HepG2 (cell line): ENCODE measurements around the gene SLC26A4. TPM values are rescaled to one million over a fixed set of nuclear protein-coding genes. Genes with fewer than 3 reads are reported as not detected.

Experiments
- CBFB ChIP-seq: sonication (generic); formaldehyde crosslinking; IDR thresholded peaks from 2 replicates; pipeline ENCODE4 v1.4.0; 2020; ENCODE audit warnings: missing genetic modification reagents
- CC2D1A ChIP-seq: sonication (generic); formaldehyde crosslinking; IDR thresholded peaks from 2 replicates; pipeline ENCODE4 v1.8.1; 2023; ENCODE audit warnings: mild to moderate bottlenecking, missing genetic modification reagents
- CCAR2 ChIP-seq: fragments of 200-400 bp; formaldehyde crosslinking; optimal IDR thresholded peaks from 2 replicates; pipeline ENCODE3; 2018; ENCODE audit warnings: low read depth, mild to moderate bottlenecking, low read length, moderate library complexity
- FOXP1 ChIP-seq, 2 experiments: fragments of 450-650 bp in 1 of 2; IDR thresholded peaks; 2 replicates each; pipeline ENCODE4 v1.6.1; 2017 to 2018; ENCODE audit warnings: antibody characterized with exemption in 1 of 2
- KAT7 ChIP-seq: IDR thresholded peaks from 2 replicates; pipeline ENCODE4 v1.6.1; 2018; ENCODE audit warnings: borderline replicate concordance, missing compliant biosample characterization
- NPAS2 ChIP-seq: sonication (generic); formaldehyde crosslinking; IDR thresholded peaks from 2 replicates; pipeline ENCODE4 v1.8.0; 2022; ENCODE audit warnings: mild to moderate bottlenecking, missing genetic modification reagents, borderline replicate concordance
- POGZ ChIP-seq: sonication (generic); formaldehyde crosslinking; IDR thresholded peaks from 2 replicates; pipeline ENCODE4 v1.4.0; 2020; ENCODE audit warnings: mild to moderate bottlenecking, missing genetic modification reagents
- TIGD3 ChIP-seq: sonication (generic); formaldehyde crosslinking; IDR thresholded peaks from 2 replicates; pipeline ENCODE4 v1.5.1; 2020; ENCODE audit warnings: mild to moderate bottlenecking, missing genetic modification reagents, borderline replicate concordance
- ZNF280D ChIP-seq: sonication (generic); formaldehyde crosslinking; IDR thresholded peaks from 2 replicates; pipeline ENCODE4 v1.5.1; 2020; ENCODE audit warnings: mild to moderate bottlenecking, missing genetic modification reagents
- ZNF510 ChIP-seq: sonication (generic); formaldehyde crosslinking; IDR thresholded peaks from 2 replicates; pipeline ENCODE4 v1.4.0; 2020; ENCODE audit warnings: low read depth, mild to moderate bottlenecking, missing genetic modification reagents
- polyA plus RNA-seq, 8 experiments: library from polyadenylated mRNA; depleted of rRNA in 3 of 8; stranded (reverse) in 7 of 8; unstranded in 1 of 8; fragments of >200 nt; fragmentation: Illumina TruSeq in 4 of 8; extraction: Trizol in 4 of 8; gene quantifications; 2 replicates each; pipeline versions ENCODE4 v1.2.1 to v1.2.3, GENCODE V29; 2011 to 2016; ENCODE audit warnings: low read depth in 4 of 8, missing spikeins in 1 of 8, mixed read lengths in 1 of 8; ENCODE audit not compliant: insufficient read depth in 1 of 8
- total RNA-seq, 5 experiments: library from RNA; depleted of rRNA; stranded (reverse); fragments of >200 nt; fragmentation: Illumina TruSeq; extraction: Trizol; gene quantifications; 2 replicates each; pipeline ENCODE4 v1.2.3, GENCODE V29; 2016; ENCODE audit warnings: low read depth in 1 of 5
- TF ChIP-seq, protein P1 (sequence below): sonication (generic); formaldehyde crosslinking; conservative IDR thresholded peaks from 2 replicates; pipeline ENCODE4 v1.8.0; 2022; ENCODE audit warnings: mild to moderate bottlenecking, moderate library complexity, missing genetic modification reagents
- TF ChIP-seq, protein P2 (sequence below): sonication (generic); formaldehyde crosslinking; IDR thresholded peaks from 2 replicates; pipeline ENCODE4 v1.4.0; 2020; ENCODE audit warnings: missing genetic modification reagents, borderline replicate concordance
- TF ChIP-seq, protein P3 (sequence below): sonication (generic); formaldehyde crosslinking; IDR thresholded peaks from 2 replicates; pipeline ENCODE4 v1.8.0; 2022; ENCODE audit warnings: mild to moderate bottlenecking, missing genetic modification reagents; ENCODE audit not compliant: insufficient replicate concordance
- TF ChIP-seq, protein P4 (sequence below): sonication (generic); formaldehyde crosslinking; IDR thresholded peaks from 2 replicates; pipeline ENCODE4 v1.8.1; 2023; ENCODE audit warnings: mild to moderate bottlenecking, moderate library complexity, missing genetic modification reagents

SLC26A4 gene
- total and polyA plus RNA-seq, 2 of the 13 experiments (the other 11 are each of a cell fraction or from before 2014, with no cell fraction given), result 0.08 to 0.11 TPM

DNA sequence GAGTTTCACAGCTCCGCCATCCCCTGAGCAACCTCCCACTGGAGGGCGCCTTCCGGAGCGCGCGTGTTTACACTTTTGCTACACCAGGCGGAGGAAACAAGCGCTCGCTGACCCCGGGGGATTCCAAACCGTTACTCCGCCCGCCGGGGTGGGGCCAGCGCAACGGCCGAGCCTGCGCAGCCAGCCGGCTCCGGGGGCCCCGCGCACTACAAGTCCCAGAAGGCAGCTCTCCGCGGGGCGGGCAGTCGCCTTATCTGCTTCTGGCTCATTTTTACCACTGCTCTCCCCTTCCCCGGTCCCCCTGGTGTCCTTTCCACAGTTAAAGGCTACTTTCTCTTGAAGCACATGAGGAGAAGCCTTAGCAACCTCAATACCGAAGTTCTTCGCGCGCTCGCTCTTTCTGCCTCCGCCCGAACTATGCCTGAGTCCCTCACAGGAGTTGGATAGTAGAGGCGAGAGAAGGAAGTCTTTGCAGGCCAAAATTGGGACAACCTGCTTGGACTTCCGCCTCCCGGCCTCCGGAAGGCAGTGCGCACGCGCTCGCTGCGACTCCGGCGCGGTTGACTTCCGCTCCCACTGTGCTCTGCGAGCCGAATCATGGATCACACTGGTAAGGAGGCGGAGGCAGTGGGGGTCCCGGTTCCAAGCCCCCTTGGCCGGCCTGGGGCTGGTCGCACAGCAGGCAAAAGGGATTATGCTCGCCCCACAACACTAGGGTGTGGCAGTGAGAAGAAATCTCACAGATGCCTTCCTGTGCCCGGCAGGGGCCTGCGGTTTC lies 83.1 kb downstream of the SLC26A4 start, which contains the start of gene CBLL1 (continued):
- TF ChIP-seq ZNF280D (CRISPR knock-in tag) (no peak), NPAS2 (no peak), KAT7 (CRISPR knock-in tag) (no peak), CBFB (CRISPR knock-in tag) (no peak), POGZ (CRISPR knock-in tag) (peak; percentile 84), TIGD3 (CRISPR knock-in tag) (no peak), CCAR2 (no peak), FOXP1 (IDR thresholded peaks at IDR 0.05) (peak; percentile 54), FOXP1 (CRISPR knock-in tag; IDR thresholded peaks at IDR 0.05) (peak; percentile 86), CC2D1A (CRISPR knock-in tag) (no peak), ZNF510 (CRISPR knock-in tag) (no peak)
- TF ChIP-seq, protein P1, sequence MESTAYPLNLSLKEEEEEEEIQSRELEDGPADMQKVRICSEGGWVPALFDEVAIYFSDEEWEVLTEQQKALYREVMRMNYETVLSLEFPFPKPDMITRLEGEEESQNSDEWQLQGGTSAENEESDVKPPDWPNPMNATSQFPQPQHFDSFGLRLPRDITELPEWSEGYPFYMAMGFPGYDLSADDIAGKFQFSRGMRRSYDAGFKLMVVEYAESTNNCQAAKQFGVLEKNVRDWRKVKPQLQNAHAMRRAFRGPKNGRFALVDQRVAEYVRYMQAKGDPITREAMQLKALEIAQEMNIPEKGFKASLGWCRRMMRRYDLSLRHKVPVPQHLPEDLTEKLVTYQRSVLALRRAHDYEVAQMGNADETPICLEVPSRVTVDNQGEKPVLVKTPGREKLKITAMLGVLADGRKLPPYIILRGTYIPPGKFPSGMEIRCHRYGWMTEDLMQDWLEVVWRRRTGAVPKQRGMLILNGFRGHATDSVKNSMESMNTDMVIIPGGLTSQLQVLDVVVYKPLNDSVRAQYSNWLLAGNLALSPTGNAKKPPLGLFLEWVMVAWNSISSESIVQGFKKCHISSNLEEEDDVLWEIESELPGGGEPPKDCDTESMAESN (CRISPR knock-in tag), result peak; percentile 80
- TF ChIP-seq, protein P2, sequence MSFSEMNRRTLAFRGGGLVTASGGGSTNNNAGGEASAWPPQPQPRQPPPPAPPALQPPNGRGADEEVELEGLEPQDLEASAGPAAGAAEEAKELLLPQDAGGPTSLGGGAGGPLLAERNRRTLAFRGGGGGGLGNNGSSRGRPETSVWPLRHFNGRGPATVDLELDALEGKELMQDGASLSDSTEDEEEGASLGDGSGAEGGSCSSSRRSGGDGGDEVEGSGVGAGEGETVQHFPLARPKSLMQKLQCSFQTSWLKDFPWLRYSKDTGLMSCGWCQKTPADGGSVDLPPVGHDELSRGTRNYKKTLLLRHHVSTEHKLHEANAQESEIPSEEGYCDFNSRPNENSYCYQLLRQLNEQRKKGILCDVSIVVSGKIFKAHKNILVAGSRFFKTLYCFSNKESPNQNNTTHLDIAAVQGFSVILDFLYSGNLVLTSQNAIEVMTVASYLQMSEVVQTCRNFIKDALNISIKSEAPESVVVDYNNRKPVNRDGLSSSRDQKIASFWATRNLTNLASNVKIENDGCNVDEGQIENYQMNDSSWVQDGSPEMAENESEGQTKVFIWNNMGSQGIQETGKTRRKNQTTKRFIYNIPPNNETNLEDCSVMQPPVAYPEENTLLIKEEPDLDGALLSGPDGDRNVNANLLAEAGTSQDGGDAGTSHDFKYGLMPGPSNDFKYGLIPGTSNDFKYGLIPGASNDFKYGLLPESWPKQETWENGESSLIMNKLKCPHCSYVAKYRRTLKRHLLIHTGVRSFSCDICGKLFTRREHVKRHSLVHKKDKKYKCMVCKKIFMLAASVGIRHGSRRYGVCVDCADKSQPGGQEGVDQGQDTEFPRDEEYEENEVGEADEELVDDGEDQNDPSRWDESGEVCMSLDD, result no peak
- TF ChIP-seq, protein P3, sequence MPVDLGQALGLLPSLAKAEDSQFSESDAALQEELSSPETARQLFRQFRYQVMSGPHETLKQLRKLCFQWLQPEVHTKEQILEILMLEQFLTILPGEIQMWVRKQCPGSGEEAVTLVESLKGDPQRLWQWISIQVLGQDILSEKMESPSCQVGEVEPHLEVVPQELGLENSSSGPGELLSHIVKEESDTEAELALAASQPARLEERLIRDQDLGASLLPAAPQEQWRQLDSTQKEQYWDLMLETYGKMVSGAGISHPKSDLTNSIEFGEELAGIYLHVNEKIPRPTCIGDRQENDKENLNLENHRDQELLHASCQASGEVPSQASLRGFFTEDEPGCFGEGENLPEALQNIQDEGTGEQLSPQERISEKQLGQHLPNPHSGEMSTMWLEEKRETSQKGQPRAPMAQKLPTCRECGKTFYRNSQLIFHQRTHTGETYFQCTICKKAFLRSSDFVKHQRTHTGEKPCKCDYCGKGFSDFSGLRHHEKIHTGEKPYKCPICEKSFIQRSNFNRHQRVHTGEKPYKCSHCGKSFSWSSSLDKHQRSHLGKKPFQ, result no peak
- TF ChIP-seq, protein P4, sequence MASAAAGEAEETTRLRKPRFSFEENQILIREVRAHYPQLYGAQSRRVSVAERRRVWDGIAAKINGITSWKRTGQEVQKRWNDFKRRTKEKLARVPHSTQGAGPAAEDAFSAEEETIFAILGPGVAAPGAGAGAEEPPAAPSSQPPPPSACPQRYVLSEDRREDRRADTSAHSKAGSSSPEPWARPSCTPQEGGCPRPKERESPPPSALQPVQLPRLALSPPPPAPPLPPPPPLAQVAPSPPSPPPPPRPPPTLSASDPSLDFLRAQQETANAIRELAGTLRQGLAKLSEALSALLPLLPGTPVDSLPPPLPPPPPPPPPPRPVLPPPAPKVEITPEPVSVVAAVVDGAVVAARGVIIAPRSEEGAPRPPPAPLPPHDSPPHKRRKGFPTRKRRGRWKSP, result peak; percentile 62; the same call in 1 of the 2 replicates
